ENCODE results near the gene LARP6. TPM values are rescaled to one million over a fixed set of nuclear protein-coding genes. Genes with fewer than 3 reads are reported as not detected.

LARP6 gene
- total RNA-seq, 1 experiment from 2014 or later, result 31.2 TPM

DNA sequence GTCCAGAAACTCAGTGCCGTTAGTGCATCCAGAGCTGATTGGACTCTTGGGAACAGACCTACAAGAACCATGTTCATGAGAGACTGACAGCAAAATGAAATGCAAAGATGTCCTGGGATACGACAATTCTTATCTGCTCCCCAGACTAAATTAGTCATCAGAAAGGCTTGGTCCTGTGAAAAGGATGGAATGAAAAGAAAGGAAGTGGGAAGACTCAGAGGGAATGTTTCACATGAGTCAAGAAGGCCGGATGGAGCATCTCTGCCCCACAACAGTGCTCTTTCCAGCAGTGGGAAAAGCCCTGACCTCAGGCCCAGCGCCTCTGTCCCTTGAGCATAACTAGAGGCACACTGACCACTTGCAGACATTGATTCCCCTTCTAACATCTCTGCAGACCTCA, 51.3 kb downstream of the LARP6 start:
- Histone ChIP-seq H3K4me1 (replicated peaks; ENCODE audit: insufficient read depth) (0 out of 2 replicates have a peak, but pooled peaks cover 4% of the 10 kb centered on the region), H3K79me2 (ENCODE audit: low read depth) (no peaks in the 10 kb centered on the region), H4K20me1 (ENCODE audit: insufficient read depth) (no peaks in the 10 kb centered on the region), H3K9me3 (ENCODE audit: insufficient read depth, low read depth) (no peaks in the 10 kb centered on the region), H3K4me2 (no peak overlapping the region), H3K4me3 (no peak overlapping the region), H3K27ac (no peak overlapping the region), H3K9me2 (ENCODE audit: insufficient read depth) (no peaks in the 10 kb centered on the region), H3F3A (ENCODE audit: insufficient read depth, low read depth) (no peaks in the 10 kb centered on the region), H3K36me3 (ENCODE audit: low read depth) (no peaks in the 10 kb centered on the region), H3K27me3 (ENCODE audit: insufficient read depth, low read depth) (no peaks in the 10 kb centered on the region), H2AFZ (no peak overlapping the region)
- BruUV-seq (replicated peaks), result no TSS peak
- ChIA-PET CTCF (no interaction called here), POLR2A (ENCODE audit: unreplicated experiment) (no interaction called here)
- TF ChIP-seq, protein P1, sequence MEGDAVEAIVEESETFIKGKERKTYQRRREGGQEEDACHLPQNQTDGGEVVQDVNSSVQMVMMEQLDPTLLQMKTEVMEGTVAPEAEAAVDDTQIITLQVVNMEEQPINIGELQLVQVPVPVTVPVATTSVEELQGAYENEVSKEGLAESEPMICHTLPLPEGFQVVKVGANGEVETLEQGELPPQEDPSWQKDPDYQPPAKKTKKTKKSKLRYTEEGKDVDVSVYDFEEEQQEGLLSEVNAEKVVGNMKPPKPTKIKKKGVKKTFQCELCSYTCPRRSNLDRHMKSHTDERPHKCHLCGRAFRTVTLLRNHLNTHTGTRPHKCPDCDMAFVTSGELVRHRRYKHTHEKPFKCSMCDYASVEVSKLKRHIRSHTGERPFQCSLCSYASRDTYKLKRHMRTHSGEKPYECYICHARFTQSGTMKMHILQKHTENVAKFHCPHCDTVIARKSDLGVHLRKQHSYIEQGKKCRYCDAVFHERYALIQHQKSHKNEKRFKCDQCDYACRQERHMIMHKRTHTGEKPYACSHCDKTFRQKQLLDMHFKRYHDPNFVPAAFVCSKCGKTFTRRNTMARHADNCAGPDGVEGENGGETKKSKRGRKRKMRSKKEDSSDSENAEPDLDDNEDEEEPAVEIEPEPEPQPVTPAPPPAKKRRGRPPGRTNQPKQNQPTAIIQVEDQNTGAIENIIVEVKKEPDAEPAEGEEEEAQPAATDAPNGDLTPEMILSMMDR (conservative IDR thresholded peaks at IDR 0.05), result no peak
- TF ChIP-seq EZH2 (IDR thresholded peaks at IDR 0.05; ENCODE audit: low read depth), result no peak
- intact Hi-C loops (cut with micrococcal nuclease; ENCODE audit: unreplicated experiment), result no loop called here
- no peak for DNase-seq

GRCh38 chr15:70801109-70801508, 52.8 kb downstream of the LARP6 start:
- Histone ChIP-seq H3K27me3 (ENCODE audit: insufficient read depth, low read depth) (no peaks in the 10 kb centered on the region), H3K4me2 (no peak overlapping the region), H3K9me2 (ENCODE audit: insufficient read depth) (no peaks in the 10 kb centered on the region), H3K27ac (no peak overlapping the region), H2AFZ (no peak overlapping the region), H3K36me3 (ENCODE audit: low read depth) (no peaks in the 10 kb centered on the region), H3K9me3 (ENCODE audit: insufficient read depth, low read depth) (no peaks in the 10 kb centered on the region), H3F3A (ENCODE audit: insufficient read depth, low read depth) (no peaks in the 10 kb centered on the region), H3K79me2 (ENCODE audit: low read depth) (no peaks in the 10 kb centered on the region), H3K4me1 (replicated peaks; ENCODE audit: insufficient read depth) (peaks cover 11% of the 10 kb centered on the region), H4K20me1 (ENCODE audit: insufficient read depth) (no peaks in the 10 kb centered on the region), H3K4me3 (no peak overlapping the region)
- BruUV-seq (replicated peaks), result no TSS peak
- no peak for DNase-seq
- TF ChIP-seq, protein P1 (conservative IDR thresholded peaks at IDR 0.05), result no peak
- no peak for TF ChIP-seq EZH2 (IDR thresholded peaks at IDR 0.05; ENCODE audit: low read depth)
- ChIA-PET CTCF (no interaction called here), POLR2A (ENCODE audit: unreplicated experiment) (no interaction called here)
- intact Hi-C loops (cut with micrococcal nuclease; ENCODE audit: unreplicated experiment), result no loop called here

- no peak overlapping the region for H2AFZ ChIP-seq
- no peaks in the 10 kb centered on the region for H4K20me1 ChIP-seq (ENCODE audit: insufficient read depth)
- TF ChIP-seq EZH2 (IDR thresholded peaks at IDR 0.05; ENCODE audit: low read depth), result no peak
- TF ChIP-seq, protein P1 (conservative IDR thresholded peaks at IDR 0.05), result no peak
- ChIA-PET POLR2A (ENCODE audit: unreplicated experiment) (interaction anchor here (0.6 to 0.7 kb wide), 4 partner anchors 21 to 91 kb away, joined by 3 to 5 read pairs (median 4); no protein-coding TSS in a partner anchor), CTCF (interaction anchor here (0.8 to 1.6 kb wide), 3 partner anchors 12 to 1242 kb away, joined by 3 to 6 read pairs (median 3); no protein-coding TSS in a partner anchor)
- peaks cover 9% of the 10 kb centered on the region for H3F3A ChIP-seq (ENCODE audit: insufficient read depth, low read depth)
- peak; percentile 35 to 48 for DNase-seq
- BruUV-seq (replicated peaks), result no TSS peak
- no peaks in the 10 kb centered on the region for H3K9me2 ChIP-seq (ENCODE audit: insufficient read depth)
- no peak overlapping the region for H3K4me2 ChIP-seq
- no peak overlapping the region for H3K4me3 ChIP-seq
- no peaks in the 10 kb centered on the region for H3K9me3 ChIP-seq (ENCODE audit: insufficient read depth, low read depth)
- no peaks in the 10 kb centered on the region for H3K27me3 ChIP-seq (ENCODE audit: insufficient read depth, low read depth)
- no peaks in the 10 kb centered on the region for H3K79me2 ChIP-seq (ENCODE audit: low read depth)
- H3K27ac ChIP-seq, result no peak overlapping the region
- no peaks in the 10 kb centered on the region for H3K36me3 ChIP-seq (ENCODE audit: low read depth)
- peaks cover 22% of the 10 kb centered on the region for H3K4me1 ChIP-seq (replicated peaks; ENCODE audit: insufficient read depth)
- intact Hi-C loops (cut with micrococcal nuclease; ENCODE audit: unreplicated experiment), result loop anchor here (5.0 kb wide), 1 partner anchor 38 kb away; the partner anchor contains the start of gene UACA
Measured at GRCh38 chr15:70799667-70800450, 54.1 kb downstream of the LARP6 start.

Measured in PC-9 (cell line).